Left kidney (tissue), 2 donors: ENCODE results near the gene SPSB3. TPM values are rescaled to one million over a fixed set of nuclear protein-coding genes. Genes with fewer than 3 reads are reported as not detected.
"Not testable (repeated sequence)": the region's sequence is repeated elsewhere in the genome, so short reads cannot be mapped to it uniquely, and the experiment has no call there.

ENCODE experiments used
- DNase-seq: peaks from one replicate; pipeline ENCODE4 v3.0.0-alpha.2; 2013
- polyA plus RNA-seq: library from polyadenylated mRNA; unstranded; fragments of 120-200 nt; gene quantifications from one replicate; pipeline ENCODE4 v1.2.1, GENCODE V29; 2013; ENCODE audit not compliant: insufficient read length

The SPSB3 gene
- polyA plus RNA-seq, 1 donor, result 32.8 TPM

- no peak for DNase-seq
Observed at GRCh38 chr16:1743376-1744337, 38.7 kb downstream of the SPSB3 start.

DNA sequence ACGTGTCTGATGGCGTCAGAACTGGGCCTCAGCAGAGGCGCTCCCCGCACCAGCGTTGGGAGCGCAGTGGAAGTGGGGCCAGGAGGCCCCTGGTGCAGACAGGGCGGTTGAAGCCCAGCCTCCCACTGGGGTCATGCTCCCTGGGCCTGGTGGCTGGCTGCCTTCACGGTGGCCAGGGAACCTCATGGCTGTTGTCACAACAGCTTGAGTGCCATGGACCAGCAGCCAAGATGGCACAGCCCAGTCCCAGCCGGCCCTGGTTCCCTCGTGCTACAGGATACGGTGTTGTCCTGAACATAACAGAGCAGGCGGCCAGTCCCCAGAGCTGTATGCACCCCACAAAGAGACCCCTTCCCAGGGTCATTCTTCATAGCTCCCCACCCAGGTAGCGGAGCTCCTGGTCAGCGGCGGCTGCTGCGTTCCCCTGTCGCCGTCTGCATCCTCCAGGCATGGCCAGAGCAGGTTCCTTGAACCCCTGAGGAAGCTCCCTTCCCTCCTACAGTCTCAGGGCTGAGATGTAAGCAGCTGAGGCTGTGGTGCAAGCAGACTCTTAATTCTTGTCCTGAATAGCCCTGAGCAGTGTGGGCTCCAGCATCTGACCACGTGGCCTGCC, 40.7 kb downstream of the SPSB3 start:
- no peak for DNase-seq

DNA sequence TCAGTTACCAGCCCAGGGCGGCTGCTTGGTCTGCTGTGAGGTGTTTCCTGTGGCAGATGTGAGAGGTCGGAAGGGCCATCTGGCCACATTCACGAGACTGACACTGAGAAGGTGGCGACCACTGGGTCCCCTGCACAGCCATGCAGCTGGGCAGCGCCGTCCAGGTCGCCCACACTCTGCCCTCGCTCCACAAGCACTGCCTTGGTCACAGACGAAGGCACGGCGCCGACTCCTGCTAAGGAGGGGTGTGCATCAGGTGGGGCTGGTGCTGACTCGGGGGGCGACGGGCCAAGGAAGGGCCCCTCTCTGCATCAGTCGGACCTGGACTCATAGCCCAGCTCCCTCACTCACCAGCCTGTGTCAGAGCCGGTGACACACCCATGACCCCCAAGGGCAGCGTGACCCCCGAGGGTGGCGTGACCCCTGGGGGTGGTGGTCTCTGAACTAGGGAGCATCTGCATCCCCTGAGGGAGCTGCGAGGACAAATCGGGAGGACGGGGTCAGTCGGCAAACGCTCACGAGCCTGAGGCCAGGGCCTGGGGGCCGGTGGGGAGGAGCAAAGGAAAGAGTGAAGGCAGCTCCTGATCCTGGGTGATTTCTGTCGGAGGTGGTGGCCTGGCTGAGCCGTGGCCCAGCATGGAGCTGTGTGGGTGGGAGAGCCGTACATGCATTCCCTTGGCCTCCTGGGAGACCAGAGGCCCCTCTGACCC, 41.4 kb downstream of the SPSB3 start:
- no peak for DNase-seq

- no peak for DNase-seq
Observed at GRCh38 chr16:1740234-1740633, 42.1 kb downstream of the SPSB3 start.

GRCh38 chr16:1734816-1735215, 47.6 kb downstream of the SPSB3 start:
- DNase-seq, result no peak

GRCh38 chr16:1734123-1734522, 48.2 kb downstream of the SPSB3 start:
- no peak for DNase-seq

GRCh38 chr16:1732551-1732987, 49.8 kb downstream of the SPSB3 start:
- not testable (repeated sequence) for DNase-seq

DNA sequence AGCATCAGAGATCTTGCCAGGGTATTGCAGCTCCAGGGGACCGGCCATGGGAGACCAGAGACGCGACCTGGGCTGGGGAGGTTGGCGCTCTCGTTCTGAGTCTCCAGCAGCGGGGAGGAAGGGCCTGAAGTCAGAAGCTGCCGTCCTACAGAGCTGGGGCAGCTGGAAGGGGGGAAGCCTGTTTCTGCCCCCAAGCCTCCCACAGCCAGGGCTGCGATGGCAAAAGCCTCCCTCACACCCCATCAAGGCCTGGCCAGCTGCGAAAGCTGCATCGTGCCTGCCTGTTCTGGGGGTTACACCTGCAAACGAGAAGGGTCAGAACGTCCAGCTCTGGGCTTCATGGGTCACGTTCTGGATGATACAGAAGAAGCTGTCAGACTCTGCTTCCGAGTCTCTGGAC, 50.3 kb downstream of the SPSB3 start:
- no peak for DNase-seq

GRCh38 chr16:1731603-1732002, 50.8 kb downstream of the SPSB3 start:
- DNase-seq, result no peak

DNA sequence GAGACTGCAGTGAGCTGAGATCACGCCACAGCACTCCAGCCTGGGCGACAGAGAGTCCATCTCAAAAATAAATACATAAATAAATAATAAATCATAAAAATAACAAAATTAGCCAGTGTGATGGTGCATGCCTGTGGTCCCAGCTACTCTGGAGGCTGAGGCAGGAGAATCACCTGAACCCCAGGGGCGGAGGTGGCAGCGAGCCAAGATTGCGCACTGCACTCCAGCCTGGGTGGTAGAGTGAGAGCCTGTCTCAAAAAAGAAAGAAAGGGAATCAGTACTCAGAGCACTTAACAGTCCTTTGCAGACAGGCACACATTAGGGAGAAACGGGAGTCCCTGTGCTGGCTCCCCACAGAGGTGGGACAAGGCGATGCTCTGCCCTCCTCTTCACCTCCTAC, 51.3 kb downstream of the SPSB3 start:
- no peak for DNase-seq

DNA sequence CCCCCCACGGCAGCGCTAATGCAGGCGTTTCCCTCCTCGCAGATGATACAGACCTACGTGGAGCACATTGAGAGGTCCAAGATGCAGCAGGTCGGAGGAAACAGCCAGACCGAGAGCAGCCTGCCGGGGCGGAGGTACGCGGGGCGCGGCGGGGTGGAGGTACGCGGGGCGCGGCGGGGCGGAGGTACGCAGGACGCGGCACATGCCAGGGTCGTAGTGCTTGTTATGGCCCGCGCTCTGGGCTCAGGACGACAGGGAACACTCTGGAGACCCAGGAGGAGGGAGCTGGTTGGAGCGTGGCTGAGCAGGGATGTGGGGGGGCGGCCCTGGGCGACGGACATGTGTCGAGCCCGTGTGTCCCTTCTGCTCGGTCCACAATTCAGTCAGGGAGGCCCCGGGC, 52.9 kb downstream of the SPSB3 start:
- no peak for DNase-seq

- DNase-seq, result no peak
Observed at GRCh38 chr16:1729026-1729425, 53.3 kb downstream of the SPSB3 start.

DNA sequence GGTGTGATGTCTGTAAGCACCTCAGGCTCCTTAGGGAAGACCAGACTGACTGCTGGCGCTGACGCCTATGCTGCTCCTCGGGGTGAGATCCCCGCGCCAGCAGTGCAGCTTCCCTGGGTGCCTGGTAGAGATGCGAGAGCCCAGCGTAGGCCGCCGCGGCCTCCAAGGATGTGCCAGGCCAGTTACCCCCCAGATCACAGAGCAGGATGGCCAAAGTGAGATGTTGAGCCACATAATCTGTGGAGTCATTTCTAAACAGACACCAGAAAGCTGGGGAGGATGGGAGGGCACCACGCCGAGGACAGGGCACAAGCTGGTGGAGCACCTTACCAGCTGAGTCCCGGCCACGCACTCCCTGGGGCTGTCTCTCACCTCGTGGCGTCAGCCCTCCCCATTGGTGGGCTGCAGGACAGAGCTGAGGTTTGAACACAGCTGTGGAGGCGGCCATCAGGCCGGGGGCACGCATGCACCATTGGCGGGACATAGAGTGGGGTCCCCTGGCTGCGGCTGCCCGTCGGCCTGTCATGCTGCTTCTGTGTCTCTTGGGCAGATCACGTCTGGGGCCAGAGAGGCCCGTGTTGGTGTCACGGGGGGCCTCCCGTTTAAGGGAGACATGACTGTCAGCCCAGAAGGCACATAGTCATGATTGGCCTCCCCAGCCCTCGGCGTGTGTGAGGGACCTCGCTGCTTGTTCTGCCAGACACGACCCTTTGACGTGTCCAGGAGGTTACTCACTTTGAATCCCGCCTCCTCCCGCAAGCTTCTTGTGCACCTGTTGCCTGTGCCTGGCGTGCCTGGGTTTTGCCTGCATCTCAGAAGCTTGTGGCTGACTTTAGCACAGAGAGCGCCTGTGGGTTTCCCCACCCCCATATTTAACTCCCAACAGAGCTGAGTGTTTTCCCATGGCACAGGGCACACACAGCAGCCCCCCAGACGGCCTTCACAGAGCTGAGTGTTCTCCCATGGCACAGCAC, 54.4 kb downstream of the SPSB3 start:
- no peak for DNase-seq

Other genes starting within 250 kb of the SPSB3 start
- 15.7 TPM for gene TMEM204, start 248.9 kb downstream of the SPSB3 start, polyA plus RNA-seq
- gene IFT140, start 170.5 kb downstream of the SPSB3 start, polyA plus RNA-seq, result 43.9 TPM
- gene CRAMP1, start 170.2 kb downstream of the SPSB3 start, polyA plus RNA-seq, result 27.3 TPM
- 82.0 TPM for gene JPT2, start 104.3 kb downstream of the SPSB3 start, polyA plus RNA-seq
- gene MAPK8IP3, start 76.4 kb downstream of the SPSB3 start, polyA plus RNA-seq, result 68.6 TPM
- 18.0 TPM for gene NME3, start 11.0 kb downstream of the SPSB3 start, polyA plus RNA-seq
- gene EME2, start 9.8 kb downstream of the SPSB3 start, polyA plus RNA-seq, result 10.7 TPM
- 53.8 TPM for gene MRPS34, start 9.4 kb downstream of the SPSB3 start, polyA plus RNA-seq
- 33.6 TPM for gene NUBP2, start 389 bp upstream of the SPSB3 start, polyA plus RNA-seq
- 1.6 TPM for gene IGFALS, start 11.1 kb upstream of the SPSB3 start, polyA plus RNA-seq
- 33.9 TPM for gene HAGH, start 44.3 kb upstream of the SPSB3 start, polyA plus RNA-seq
- 35.5 TPM for gene FAHD1, start 44.6 kb upstream of the SPSB3 start, polyA plus RNA-seq
- gene MEIOB, start 89.6 kb upstream of the SPSB3 start, polyA plus RNA-seq, result 3.2 TPM
- gene HS3ST6, start 135.8 kb upstream of the SPSB3 start, polyA plus RNA-seq, result 0.15 TPM
- 55.9 TPM for gene MSRB1, start 160.6 kb upstream of the SPSB3 start, polyA plus RNA-seq
- gene RPL3L, start 172.1 kb upstream of the SPSB3 start, polyA plus RNA-seq, result 0.18 TPM
- gene NDUFB10, start 177.0 kb upstream of the SPSB3 start, polyA plus RNA-seq, result 116 TPM
- gene RPS2, start 182.3 kb upstream of the SPSB3 start, polyA plus RNA-seq, result 1,628 TPM
- gene RNF151, start 184.3 kb upstream of the SPSB3 start, polyA plus RNA-seq, result not detected
- gene TBL3, start 189.5 kb upstream of the SPSB3 start, polyA plus RNA-seq, result 30.3 TPM
- 0.78 TPM for gene NOXO1, start 198.9 kb upstream of the SPSB3 start, polyA plus RNA-seq
- 23.1 TPM for gene GFER, start 201.6 kb upstream of the SPSB3 start, polyA plus RNA-seq
- gene SYNGR3, start 207.4 kb upstream of the SPSB3 start, polyA plus RNA-seq, result 1.5 TPM
- 15.8 TPM for gene ZNF598, start 227.2 kb upstream of the SPSB3 start, polyA plus RNA-seq
- gene NPW, start 237.2 kb upstream of the SPSB3 start, polyA plus RNA-seq, result 3.8 TPM
- gene NHERF2, start 244.3 kb upstream of the SPSB3 start, polyA plus RNA-seq, result 82.9 TPM